HCT116 (cell line): Measurements from ENCODE around the gene S100A3. TPM values are rescaled to one million over a fixed set of nuclear protein-coding genes. Genes with fewer than 3 reads are reported as not detected.

Experiments
- ATAC-seq: fragments of 200-7000 bp; cut with Tn5 transposase; 2 replicates; pipeline ENCODE4 v1.9.1; 2020; ENCODE audit warnings: mild to moderate bottlenecking, moderate library complexity
- BruUV-seq: library from RNA; stranded (reverse); fragments of 400-500 nt; replicated peaks from 2 replicates; lab custom pipeline; 2021; lab: Mats Ljungman, UMichigan
- CTCF ChIA-PET: fragments of 300-600 bp; sonication (Branson Sonifier 250); formaldehyde crosslinking; loops from one replicate; lab custom pipeline; 2021; ENCODE audit warnings: antibody characterized with exemption; lab: Charles Lee
- POLR2A ChIA-PET: fragments of 300-600, 350-600 bp; sonication (Branson Sonifier 250); formaldehyde crosslinking; loops from one replicate; lab custom pipeline; 2021; ENCODE audit warnings: antibody characterized with exemption; lab: Charles Lee
- RAD21 ChIA-PET, 2 experiments: fragments of 300-600 bp; sonication (Branson Sonifier 250); formaldehyde crosslinking; loops; one replicate each; lab custom pipeline; 2023; ENCODE audit warnings: low total read pairs in 2 of 2; ENCODE audit not compliant: uncharacterized antibody in 2 of 2, unreplicated experiment in 2 of 2, low non-redundant PET in 1 of 2; lab: Charles Lee
- DNase-seq: peaks from one replicate; pipeline ENCODE4 v3.0.0-alpha.2; 2010; ENCODE audit warnings: low read depth, low spot score
- H2AFZ ChIP-seq: fragments of 200-600 bp; shearing (Covaris generic), sonication (generic); 2 replicates; pipeline ENCODE4 v1.6.1; 2017; ENCODE audit warnings: low read depth, mixed run types, mixed read lengths, antibody characterized with exemption, low read length; ENCODE audit not compliant: poor library complexity, severe bottlenecking
- H3K27ac ChIP-seq: 2 replicates; pipeline ENCODE4 v1.5.1; 2012; ENCODE audit warnings: low read depth, low read length
- H3K27me3 ChIP-seq: fragments of 200-600 bp; sonication (generic); 2 replicates; pipeline ENCODE4 v1.6.1; 2016; ENCODE audit warnings: mixed run types, low read length, mixed read lengths; ENCODE audit not compliant: insufficient read depth
- H3K36me3 ChIP-seq, 2 experiments: fragments of 200-500 bp in 1 of 2; fragments of 200-600 bp in 1 of 2; sonication (Bioruptor generic) in 1 of 2; sonication (generic) in 1 of 2; 2 replicates each; pipeline versions ENCODE4 v1.5.1 to v1.6.1; 2014 to 2016; ENCODE audit warnings: low read length in 2 of 2, inconsistent platforms in 1 of 2, mixed read lengths in 1 of 2, mixed run types in 1 of 2; ENCODE audit not compliant: insufficient read depth in 2 of 2, control insufficient read depth in 1 of 2
- H3K4me1 ChIP-seq, 2 experiments: fragments of 200-600 bp in 1 of 2; sonication (generic) in 1 of 2; 2 replicates each; pipeline versions ENCODE4 v1.5.1 to v1.6.1; 2012 to 2017; ENCODE audit warnings: low read length in 2 of 2, inconsistent platforms in 1 of 2, mild to moderate bottlenecking in 1 of 2, mixed read lengths in 1 of 2, mixed run types in 1 of 2, moderate library complexity in 1 of 2; ENCODE audit not compliant: insufficient read depth in 2 of 2, control insufficient read depth in 1 of 2
- H3K4me2 ChIP-seq: fragments of 200-600 bp; sonication (generic); 2 replicates; pipeline ENCODE4 v1.6.1; 2017; ENCODE audit warnings: mixed run types, low read length, mixed read lengths
- H3K4me3 ChIP-seq, 2 experiments: fragments of 200-600 bp in 1 of 2; sonication (generic) in 1 of 2; replicated peaks in 1 of 2; 2 replicates each; pipeline ENCODE4 v1.5.1; 2011 to 2016; ENCODE audit warnings: low read length in 2 of 2, control low read depth in 1 of 2, low read depth in 1 of 2, mild to moderate bottlenecking in 1 of 2, mixed read lengths in 1 of 2, mixed run types in 1 of 2
- H3K79me2 ChIP-seq: fragments of 200-600 bp; sonication (generic); 2 replicates; pipeline ENCODE4 v1.6.1; 2017; ENCODE audit warnings: mild to moderate bottlenecking, mixed run types, low read length, moderate library complexity, mixed read lengths; ENCODE audit not compliant: insufficient read depth
- H3K9ac ChIP-seq: fragments of 200-600 bp; sonication (generic); 2 replicates; pipeline ENCODE4 v1.6.1; 2016; ENCODE audit warnings: low read length, mixed read lengths
- H3K9me2 ChIP-seq: fragments of 200-600 bp; sonication (generic), shearing (Covaris generic); 2 replicates; pipeline ENCODE4 v1.6.1; 2017; ENCODE audit warnings: mixed run types, mild to moderate bottlenecking, moderate library complexity; ENCODE audit not compliant: insufficient read depth
- H3K9me3 ChIP-seq, 2 experiments: fragments of 200-500 bp in 1 of 2; fragments of 200-600 bp in 1 of 2; sonication (Bioruptor generic) in 1 of 2; sonication (generic) in 1 of 2; 2 replicates each; pipeline ENCODE4 v1.6.1; 2014 to 2017; ENCODE audit warnings: low read length in 2 of 2, mixed read lengths in 2 of 2, inconsistent platforms in 1 of 2, low read depth in 1 of 2, mild to moderate bottlenecking in 1 of 2, mixed run types in 1 of 2, moderate library complexity in 1 of 2; ENCODE audit not compliant: control insufficient read depth in 1 of 2, insufficient read depth in 1 of 2
- H4K20me1 ChIP-seq: fragments of 200-600 bp; sonication (generic), shearing (Covaris generic); 2 replicates; pipeline ENCODE4 v1.6.1; 2017; ENCODE audit warnings: mixed run types, mild to moderate bottlenecking, moderate library complexity; ENCODE audit not compliant: insufficient read depth
- ATF3 ChIP-seq: IDR thresholded peaks from 2 replicates; pipeline ENCODE4 v1.6.1; 2012
- ELF1 ChIP-seq: IDR thresholded peaks from 2 replicates; pipeline ENCODE4 v1.6.1; 2012; ENCODE audit warnings: low read depth, borderline replicate concordance
- EZH2 ChIP-seq: fragments of 200-600 bp; sonication (generic); IDR thresholded peaks from 2 replicates; pipeline ENCODE4 v1.6.1; 2017; ENCODE audit warnings: antibody characterized with exemption, mixed run types
- EZH2phosphoT487 ChIP-seq: fragments of 200-600 bp; IDR thresholded peaks from 2 replicates; pipeline ENCODE4 v1.6.1; 2018; ENCODE audit warnings: antibody characterized with exemption, borderline replicate concordance
- JUND ChIP-seq: IDR thresholded peaks from 2 replicates; pipeline ENCODE4 v1.6.1; 2012
- POLR2AphosphoS5 ChIP-seq: IDR thresholded peaks from 2 replicates; pipeline ENCODE4 v1.6.1; 2011; ENCODE audit warnings: mild to moderate bottlenecking, low read depth, low read length, moderate library complexity
- RAD21 ChIP-seq: IDR thresholded peaks from 2 replicates; pipeline ENCODE4 v1.6.1; 2012; ENCODE audit warnings: low read depth, mild to moderate bottlenecking
- SIN3A ChIP-seq: IDR thresholded peaks from 2 replicates; pipeline ENCODE4 v1.6.1; 2012; ENCODE audit warnings: low read depth
- SP1 ChIP-seq: IDR thresholded peaks from 2 replicates; pipeline ENCODE4 v1.6.1; 2012; ENCODE audit warnings: low read depth
- TCF7L2 ChIP-seq: IDR thresholded peaks from 2 replicates; pipeline ENCODE4 v1.7.0; 2011; ENCODE audit warnings: borderline replicate concordance, inconsistent platforms; ENCODE audit not compliant: insufficient read depth, insufficient read length; ENCODE audit errors: extremely low read depth
- YY1 ChIP-seq: IDR thresholded peaks from 2 replicates; pipeline ENCODE4 v1.6.1; 2011; ENCODE audit warnings: low read length, low read depth, moderate library complexity, mild to moderate bottlenecking; ENCODE audit not compliant: insufficient replicate concordance; ENCODE audit errors: extremely low read depth
- ZNF274 ChIP-seq: fragments of 200-500 bp; sonication (Bioruptor generic); IDR thresholded peaks from 2 replicates; pipeline ENCODE4 v1.6.1; 2014; ENCODE audit warnings: mild to moderate bottlenecking, low read depth, low read length, inconsistent platforms
- intact Hi-C: fragments of 100-400 bp; cut with micrococcal nuclease; formaldehyde crosslinking; loops from 2 replicates; pipeline ENCODE4 v1.10.0; 2022
- total RNA-seq: library from RNA; stranded (reverse); gene quantifications from one replicate; pipeline ENCODE4 v1.2.1, GENCODE V29; 2021; ENCODE audit not compliant: unreplicated experiment
- TF ChIP-seq, protein P1 (sequence below), 3 experiments: fragments of 200-600 bp in 1 of 3; sonication (generic) in 1 of 3; IDR thresholded peaks in 2 of 3; conservative IDR thresholded peaks in 1 of 3; 2 replicates each; pipeline ENCODE4 v1.5.1; 2012 to 2017; ENCODE audit warnings: low read depth in 2 of 3, low read length in 2 of 3, antibody characterized with exemption in 1 of 3, borderline replicate concordance in 1 of 3, control low read depth in 1 of 3, mild to moderate bottlenecking in 1 of 3, mixed read lengths in 1 of 3, mixed run types in 1 of 3, moderate library complexity in 1 of 3; ENCODE audit not compliant: insufficient read depth in 1 of 3
- TF ChIP-seq, protein P2 (sequence below): IDR thresholded peaks from 2 replicates; pipeline ENCODE4 v1.6.1; 2012

Gene S100A3
- total RNA-seq, 1 experiment from 2014 or later: 4.2 TPM

- peaks cover 35 to 58% of the 10 kb centered on the region in 2 experiments for H3K4me1 ChIP-seq
- H3K36me3 ChIP-seq: peaks cover 0 to 5% of the 10 kb centered on the region in 2 experiments; a peak in 1 of 4 replicates
- BruUV-seq: no TSS peak
- no peak overlapping the region for H2AFZ ChIP-seq
- no peaks in the 10 kb centered on the region for H4K20me1 ChIP-seq
- ChIA-PET CTCF (interaction anchor here (0.9 to 3.2 kb wide), 8 partner anchors 9 to 40 kb away, joined by 4 to 35 read pairs (median 6); partner anchors contain the start of gene S100A5), RAD21 (interaction anchor here (1.3 to 2.7 kb wide), 3 partner anchors 13 to 37 kb away, joined by 3 to 11 read pairs (median 5); no protein-coding TSS in a partner anchor), POLR2A (interaction anchor here (1.2 to 7.4 kb wide), 9 partner anchors 10 to 459 kb away, joined by 5 to 114 read pairs (median 61); partner anchors contain the start of genes RPS27, S100A14, S100A16 and S100A2)
- H3K9me3 ChIP-seq: no peaks in the 10 kb centered on the region
- H3K4me2 ChIP-seq: no peak overlapping the region
- H3K9me2 ChIP-seq: no peaks in the 10 kb centered on the region
- peaks cover 18% of the 10 kb centered on the region for H3K79me2 ChIP-seq
- no peak overlapping the region; the same call in 1 of the 2 replicates for H3K27ac ChIP-seq
- no peak overlapping the region for H3K9ac ChIP-seq
- no peak for DNase-seq
- no peak overlapping the region for H3K4me3 ChIP-seq
- intact Hi-C loops: loop anchor here (2.0 to 5.0 kb wide), 3 partner anchors 19 to 456 kb away; partner anchors contain the start of genes RAB13 and S100A16
- no peaks in the 10 kb centered on the region for H3K27me3 ChIP-seq
- TF ChIP-seq EZH2 (no peak), ZNF274 (no peak), ATF3 (no peak), ELF1 (no peak), TCF7L2 (no peak), RAD21 (no peak), JUND (no peak), SIN3A (no peak), POLR2AphosphoS5 (no peak), EZH2phosphoT487 (no peak), SP1 (no peak), YY1 (no peak)
- TF ChIP-seq, protein P1, sequence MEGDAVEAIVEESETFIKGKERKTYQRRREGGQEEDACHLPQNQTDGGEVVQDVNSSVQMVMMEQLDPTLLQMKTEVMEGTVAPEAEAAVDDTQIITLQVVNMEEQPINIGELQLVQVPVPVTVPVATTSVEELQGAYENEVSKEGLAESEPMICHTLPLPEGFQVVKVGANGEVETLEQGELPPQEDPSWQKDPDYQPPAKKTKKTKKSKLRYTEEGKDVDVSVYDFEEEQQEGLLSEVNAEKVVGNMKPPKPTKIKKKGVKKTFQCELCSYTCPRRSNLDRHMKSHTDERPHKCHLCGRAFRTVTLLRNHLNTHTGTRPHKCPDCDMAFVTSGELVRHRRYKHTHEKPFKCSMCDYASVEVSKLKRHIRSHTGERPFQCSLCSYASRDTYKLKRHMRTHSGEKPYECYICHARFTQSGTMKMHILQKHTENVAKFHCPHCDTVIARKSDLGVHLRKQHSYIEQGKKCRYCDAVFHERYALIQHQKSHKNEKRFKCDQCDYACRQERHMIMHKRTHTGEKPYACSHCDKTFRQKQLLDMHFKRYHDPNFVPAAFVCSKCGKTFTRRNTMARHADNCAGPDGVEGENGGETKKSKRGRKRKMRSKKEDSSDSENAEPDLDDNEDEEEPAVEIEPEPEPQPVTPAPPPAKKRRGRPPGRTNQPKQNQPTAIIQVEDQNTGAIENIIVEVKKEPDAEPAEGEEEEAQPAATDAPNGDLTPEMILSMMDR (IDR thresholded peaks at IDR 0.05 in 2 of 3, conservative IDR thresholded peaks at IDR 0.05 in 1 of 3; ENCODE audit: borderline replicate concordance in 1 of 3, insufficient read depth in 1 of 3, low read depth in 2 of 3, low read length in 2 of 3): no peak
- TF ChIP-seq, protein P2, sequence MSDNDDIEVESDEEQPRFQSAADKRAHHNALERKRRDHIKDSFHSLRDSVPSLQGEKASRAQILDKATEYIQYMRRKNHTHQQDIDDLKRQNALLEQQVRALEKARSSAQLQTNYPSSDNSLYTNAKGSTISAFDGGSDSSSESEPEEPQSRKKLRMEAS: no peak
- TF ChIP-seq, all 23 proteins: peak for 0
- no peak for ATAC-seq
Measured at GRCh38 chr1:153531638-153532037, 17.4 kb downstream of the S100A3 start.
